HS-27A (cell line): Measurements from ENCODE around the gene AMDHD2.
"Not testable (repeated sequence)": the region's sequence is repeated elsewhere in the genome, so short reads cannot be mapped to it uniquely, and the experiment has no call there.

ENCODE experiments used
- DNase-seq: peaks from one replicate; pipeline ENCODE4 v3.0.0-alpha.2; 2012; ENCODE audit warnings: low read depth, missing footprints

AMDHD2 gene

GRCh38 chr16:2517954-2518605 lies 2.1 kb upstream of the AMDHD2 start:
- no peak for DNase-seq

- no peak for DNase-seq
These were observed 1.1 kb upstream of the AMDHD2 start for GRCh38 chr16:2518823-2519710.

GRCh38 chr16:2519711-2520080 lies 475 bp upstream of the AMDHD2 start:
- DNase-seq = no peak

- no peak for DNase-seq
These were observed 787 bp downstream of the AMDHD2 start for GRCh38 chr16:2520784-2521531.

- no peak for DNase-seq
These were observed 3.6 kb downstream of the AMDHD2 start for GRCh38 chr16:2523801-2524231.

GRCh38 chr16:2524339-2524938 lies 4.3 kb downstream of the AMDHD2 start:
- no peak for DNase-seq

- no peak for DNase-seq
These were observed 6.0 kb downstream of the AMDHD2 start for GRCh38 chr16:2526135-2526534.

GRCh38 chr16:2527071-2527783 lies 7.1 kb downstream of the AMDHD2 start:
- DNase-seq = no peak

GRCh38 chr16:2527784-2528100 lies 7.6 kb downstream of the AMDHD2 start:
- no peak for DNase-seq

GRCh38 chr16:2528161-2529060 lies 8.2 kb downstream of the AMDHD2 start:
- DNase-seq = no peak

GRCh38 chr16:2529061-2529931 lies 9.1 kb downstream of the AMDHD2 start:
- DNase-seq = no peak

GRCh38 chr16:2529961-2530628 lies 9.9 kb downstream of the AMDHD2 start:
- DNase-seq = no peak

- no peak for DNase-seq
These were observed 10.6 kb downstream of the AMDHD2 start for GRCh38 chr16:2530629-2531318.

GRCh38 chr16:2531371-2531695 lies 11.2 kb downstream of the AMDHD2 start, which contains the start of gene CEMP1:
Gene CEMP1 (minus strand): TSS chr16:2531408. CDS start chr16:2531073, 335 bp downstream.
- no peak for DNase-seq

- DNase-seq = peak; percentile 81
These were observed 11.7 kb downstream of the AMDHD2 start for GRCh38 chr16:2531696-2532493.

- DNase-seq = no peak
These were observed 12.4 kb downstream of the AMDHD2 start for GRCh38 chr16:2532494-2533141.

GRCh38 chr16:2533142-2533755 lies 13.1 kb downstream of the AMDHD2 start:
- not testable (repeated sequence) for DNase-seq
